Fibroblast of lung (primary cell): ENCODE measurements around the gene HRH1. TPM values are rescaled to one million over a fixed set of nuclear protein-coding genes. Genes with fewer than 3 reads are reported as not detected.
A peak's percentile ranks its signal among the peaks of the same experiment; 100 is the strongest.

Experiments
- DNase-seq, 2 donors: peaks; one replicate each; pipeline versions ENCODE4 v3.0.0 to v3.0.0-alpha.2; 2010; ENCODE audit warnings: low read depth in 2 of 2
- H2AFZ ChIP-seq: 2 replicates; pipeline ENCODE4 v1.5.1; 2012; ENCODE audit warnings: low read length, control low read depth, inconsistent platforms
- H3K27ac ChIP-seq: 2 replicates; pipeline ENCODE4 v1.5.1; 2011; ENCODE audit warnings: low read length, control low read depth; ENCODE audit not compliant: insufficient read depth
- H3K27me3 ChIP-seq: 2 replicates; pipeline ENCODE4 v1.5.1; 2011; ENCODE audit warnings: mild to moderate bottlenecking, low read length; ENCODE audit not compliant: control insufficient read depth, insufficient read depth
- H3K36me3 ChIP-seq: 2 replicates; pipeline ENCODE4 v1.5.1; 2011; ENCODE audit warnings: low read length; ENCODE audit not compliant: control insufficient read depth, insufficient read depth
- H3K4me1 ChIP-seq: 2 replicates; pipeline ENCODE4 v1.5.1; 2011; ENCODE audit warnings: low read length; ENCODE audit not compliant: control insufficient read depth, insufficient read depth; ENCODE audit errors: extremely low read depth
- H3K4me2 ChIP-seq: 2 replicates; pipeline ENCODE4 v1.5.1; 2011; ENCODE audit warnings: low read length, control low read depth; ENCODE audit not compliant: insufficient read depth; ENCODE audit errors: extremely low read depth
- H3K4me3 ChIP-seq, 4 experiments: fragments of 200-600 bp in 1 of 4; sonication (generic) in 1 of 4; replicated peaks in 1 of 4; 2 replicates each; pipeline ENCODE4 v1.5.1; 2011 to 2016; ENCODE audit warnings: low read length in 4 of 4, low read depth in 3 of 4, mild to moderate bottlenecking in 3 of 4, control low read depth in 2 of 4, inconsistent platforms in 1 of 4, mixed read lengths in 1 of 4; ENCODE audit not compliant: insufficient read depth in 1 of 4; ENCODE audit errors: control extremely low read depth in 1 of 4
- H3K79me2 ChIP-seq: 2 replicates; pipeline ENCODE4 v1.5.1; 2012; ENCODE audit warnings: mild to moderate bottlenecking, low read length, inconsistent platforms; ENCODE audit not compliant: control insufficient read depth, insufficient read depth
- H3K9ac ChIP-seq: 2 replicates; pipeline ENCODE4 v1.5.1; 2011; ENCODE audit warnings: mild to moderate bottlenecking, low read length, control low read depth; ENCODE audit not compliant: insufficient read depth
- H3K9me3 ChIP-seq: 2 replicates; pipeline ENCODE4 v1.5.1; 2012; ENCODE audit warnings: low read depth, low read length; ENCODE audit not compliant: control insufficient read depth, insufficient read depth
- H4K20me1 ChIP-seq: 2 replicates; pipeline ENCODE4 v1.5.1; 2011; ENCODE audit warnings: low read length; ENCODE audit not compliant: control insufficient read depth, insufficient read depth; ENCODE audit errors: extremely low read depth
- CTCF ChIP-seq, 2 donors: IDR thresholded peaks in 1 of 2; conservative IDR thresholded peaks in 1 of 2; 1 replicate in 1 of 2; 2 replicates in 1 of 2; pipeline ENCODE4 v1.5.1; 2011 to 2012; ENCODE audit warnings: low read length in 2 of 2, control low read depth in 1 of 2, inconsistent platforms in 1 of 2, low read depth in 1 of 2, mild to moderate bottlenecking in 1 of 2
- EZH2 ChIP-seq: IDR thresholded peaks from 2 replicates; pipeline ENCODE4 v1.5.1; 2012; ENCODE audit warnings: low read length, control low read depth, mild to moderate bottlenecking; ENCODE audit errors: missing control alignments
- polyA plus RNA-seq, 2 donors: library from polyadenylated mRNA; depleted of rRNA in 1 of 2; stranded (reverse) in 1 of 2; unstranded in 1 of 2; fragments of >200 nt; gene quantifications; 2 replicates each; pipeline ENCODE4 v1.2.1, GENCODE V29; 2011 to 2012; ENCODE audit warnings: missing spikeins in 1 of 2
- total RNA-seq: library from RNA; depleted of rRNA; stranded (reverse); fragments of >200 nt; gene quantifications from 2 replicates; pipeline ENCODE4 v1.2.1, GENCODE V29; 2014

The HRH1 gene
- total and polyA plus RNA-seq, 2 donors (not counting 1 experiment from before 2014, with no cell fraction given): 12.6 to 30.6 TPM

GRCh38 chr3:11304175-11304574 lies 149.9 kb downstream of the HRH1 start:
- Histone ChIP-seq H3K36me3 (peaks cover 10% of the 10 kb centered on the region), H3K4me1 (no peaks in the 10 kb centered on the region), H3K4me2 (no peak overlapping the region), H3K27ac (no peak overlapping the region), H3K9ac (no peak overlapping the region), H3K4me3 (no peak overlapping the region), H3K9me3 (no peaks in the 10 kb centered on the region), H4K20me1 (no peaks in the 10 kb centered on the region), H2AFZ (no peak overlapping the region), H3K27me3 (no peaks in the 10 kb centered on the region), H3K79me2 (no peaks in the 10 kb centered on the region)
- DNase-seq: no peak
- TF ChIP-seq CTCF (conservative IDR thresholded peaks at IDR 0.05 in 1 of 2, IDR thresholded peaks at IDR 0.05 in 1 of 2; ENCODE audit: low read depth in 1 of 2, low read length in 2 of 2) (no peak), EZH2 (no peak)

- H3K27ac ChIP-seq: no peak overlapping the region
- H4K20me1 ChIP-seq: no peaks in the 10 kb centered on the region
- H3K9me3 ChIP-seq: no peaks in the 10 kb centered on the region
- no peak for DNase-seq
- no peak overlapping the region for H3K4me2 ChIP-seq
- H3K9ac ChIP-seq: no peak overlapping the region
- no peak overlapping the region for H3K4me3 ChIP-seq
- H3K79me2 ChIP-seq: no peaks in the 10 kb centered on the region
- peaks cover 7% of the 10 kb centered on the region for H3K36me3 ChIP-seq
- TF ChIP-seq CTCF (conservative IDR thresholded peaks at IDR 0.05 in 1 of 2, IDR thresholded peaks at IDR 0.05 in 1 of 2; ENCODE audit: low read depth in 1 of 2, low read length in 2 of 2) (no peak), EZH2 (no peak)
- no peak overlapping the region for H2AFZ ChIP-seq
- H3K27me3 ChIP-seq: no peaks in the 10 kb centered on the region
- H3K4me1 ChIP-seq: no peaks in the 10 kb centered on the region
Measured at GRCh38 chr3:11305509-11305908, 151.2 kb downstream of the HRH1 start.

GRCh38 chr3:11306817-11307589 lies 152.7 kb downstream of the HRH1 start:
- Histone ChIP-seq H3K79me2 (no peaks in the 10 kb centered on the region), H3K9me3 (no peaks in the 10 kb centered on the region), H3K4me2 (no peak overlapping the region), H3K9ac (no peak overlapping the region), H3K4me3 (no peak overlapping the region), H3K27ac (no peak overlapping the region), H3K36me3 (peaks cover 7% of the 10 kb centered on the region), H4K20me1 (no peaks in the 10 kb centered on the region), H3K4me1 (no peaks in the 10 kb centered on the region), H2AFZ (no peak overlapping the region), H3K27me3 (no peaks in the 10 kb centered on the region)
- TF ChIP-seq CTCF (conservative IDR thresholded peaks at IDR 0.05 in 1 of 2, IDR thresholded peaks at IDR 0.05 in 1 of 2; ENCODE audit: low read depth in 1 of 2, low read length in 2 of 2): no peak
- DNase-seq: peak in 1 of 2 donors; percentile 71
